Prostate gland (tissue), 2 donors: ENCODE results near the gene IL1RN.

Experiments used
- CTCF ChIP-seq, 4 experiments: fragments of 200-600 bp in 2 of 4; fragments of 450-650 bp in 2 of 4; sonication (generic) in 2 of 4; IDR thresholded peaks; 1 replicate in 3 of 4; 2 replicates in 1 of 4; pipeline ENCODE4 v1.5.1; 2016 to 2019; ENCODE audit warnings: antibody characterized with exemption in 4 of 4, mild to moderate bottlenecking in 2 of 4, moderate library complexity in 2 of 4
- POLR2A ChIP-seq: fragments of 450-650 bp; IDR thresholded peaks from one replicate; pipeline ENCODE4 v1.6.1; 2016; ENCODE audit warnings: antibody characterized with exemption, mild to moderate bottlenecking

GRCh38 chr2:113160962-113161361, 33.6 kb downstream of the IL1RN start:
- TF ChIP-seq POLR2A (no peak), CTCF (IDR thresholded peaks at IDR 0.05) (no peak)
